BE2C (cell line): ENCODE results near the gene LTF.

Experiments used
- DNase-seq: peaks from one replicate; pipeline ENCODE4 v3.0.0-alpha.2; 2020
- H3K27me3 ChIP-seq: fragments of 250-450 bp; sonication (Bioruptor Pico); 2 replicates; pipeline ENCODE4 v1.5.1; 2020; ENCODE audit warnings: mild to moderate bottlenecking
- H3K36me3 ChIP-seq: fragments of 250-450 bp; sonication (Bioruptor Pico); 2 replicates; pipeline ENCODE4 v1.5.1; 2020; ENCODE audit warnings: mild to moderate bottlenecking
- H3K4me1 ChIP-seq: fragments of 250-450 bp; sonication (Bioruptor Pico); 2 replicates; pipeline ENCODE4 v1.5.1; 2020
- H3K4me3 ChIP-seq: 2 replicates; pipeline ENCODE4 v1.5.1; 2011; ENCODE audit warnings: low read depth, low read length
- H3K9me3 ChIP-seq: fragments of 250-450 bp; sonication (Bioruptor Pico); 2 replicates; pipeline ENCODE4 v1.5.1; 2020
- TF ChIP-seq, protein P1 (sequence below): IDR thresholded peaks from 2 replicates; pipeline ENCODE4 v1.5.1; 2012; ENCODE audit warnings: mild to moderate bottlenecking, low read depth, low read length

LTF gene

DNA sequence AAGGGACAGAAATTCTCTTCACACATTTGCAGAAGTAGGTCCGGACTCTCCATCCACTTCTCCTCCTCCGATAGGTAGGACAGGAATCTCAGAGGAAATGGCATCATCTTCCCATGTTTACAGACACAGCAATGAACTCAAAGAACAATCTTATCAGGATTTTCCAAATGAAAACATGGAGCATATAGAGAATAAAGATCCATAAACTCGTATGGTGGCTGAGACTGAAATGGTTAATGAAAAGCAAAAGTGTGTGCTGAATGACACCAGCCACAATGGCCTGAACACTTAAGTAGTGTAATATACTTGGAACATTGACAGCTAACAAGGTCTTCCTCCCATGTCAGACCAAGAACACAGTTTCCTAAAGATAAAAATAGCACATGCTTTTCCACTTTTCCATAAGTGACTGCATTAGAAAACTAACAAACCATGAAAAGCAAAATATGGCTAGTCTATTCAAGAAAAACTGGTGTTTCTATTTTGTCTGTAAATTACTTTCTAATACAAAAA lies 51.9 kb downstream of the LTF start:
- Histone ChIP-seq H3K27me3 (no peaks in the 10 kb centered on the region), H3K4me1 (no peaks in the 10 kb centered on the region), H3K36me3 (no peaks in the 10 kb centered on the region), H3K4me3 (no peak overlapping the region), H3K9me3 (no peaks in the 10 kb centered on the region)
- DNase-seq, result no peak
- TF ChIP-seq, protein P1, sequence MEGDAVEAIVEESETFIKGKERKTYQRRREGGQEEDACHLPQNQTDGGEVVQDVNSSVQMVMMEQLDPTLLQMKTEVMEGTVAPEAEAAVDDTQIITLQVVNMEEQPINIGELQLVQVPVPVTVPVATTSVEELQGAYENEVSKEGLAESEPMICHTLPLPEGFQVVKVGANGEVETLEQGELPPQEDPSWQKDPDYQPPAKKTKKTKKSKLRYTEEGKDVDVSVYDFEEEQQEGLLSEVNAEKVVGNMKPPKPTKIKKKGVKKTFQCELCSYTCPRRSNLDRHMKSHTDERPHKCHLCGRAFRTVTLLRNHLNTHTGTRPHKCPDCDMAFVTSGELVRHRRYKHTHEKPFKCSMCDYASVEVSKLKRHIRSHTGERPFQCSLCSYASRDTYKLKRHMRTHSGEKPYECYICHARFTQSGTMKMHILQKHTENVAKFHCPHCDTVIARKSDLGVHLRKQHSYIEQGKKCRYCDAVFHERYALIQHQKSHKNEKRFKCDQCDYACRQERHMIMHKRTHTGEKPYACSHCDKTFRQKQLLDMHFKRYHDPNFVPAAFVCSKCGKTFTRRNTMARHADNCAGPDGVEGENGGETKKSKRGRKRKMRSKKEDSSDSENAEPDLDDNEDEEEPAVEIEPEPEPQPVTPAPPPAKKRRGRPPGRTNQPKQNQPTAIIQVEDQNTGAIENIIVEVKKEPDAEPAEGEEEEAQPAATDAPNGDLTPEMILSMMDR, result no peak

DNA sequence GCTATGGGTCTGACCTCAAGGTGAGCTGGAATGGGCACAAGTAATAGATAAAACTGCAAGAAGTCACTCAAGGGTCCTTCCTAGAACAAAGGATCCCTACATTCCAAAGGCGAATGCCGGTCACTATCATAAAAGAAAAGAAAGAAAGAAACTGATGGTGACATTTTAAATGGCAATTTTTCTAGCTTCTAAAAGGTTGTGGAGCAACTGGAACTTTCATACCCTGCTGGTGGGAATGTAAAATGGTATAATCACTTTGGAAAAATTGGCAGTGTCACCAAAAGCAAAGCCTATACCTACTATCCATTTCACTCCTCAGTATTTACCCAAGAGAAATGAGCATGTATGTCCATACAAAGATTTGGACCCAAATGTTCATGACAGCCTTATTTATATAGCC lies 53.4 kb downstream of the LTF start:
- H3K4me3 ChIP-seq, result no peak overlapping the region
- no peaks in the 10 kb centered on the region for H3K9me3 ChIP-seq
- TF ChIP-seq, protein P1, result no peak
- no peaks in the 10 kb centered on the region for H3K27me3 ChIP-seq
- DNase-seq, result no peak
- no peaks in the 10 kb centered on the region for H3K4me1 ChIP-seq
- H3K36me3 ChIP-seq, result no peaks in the 10 kb centered on the region

DNA sequence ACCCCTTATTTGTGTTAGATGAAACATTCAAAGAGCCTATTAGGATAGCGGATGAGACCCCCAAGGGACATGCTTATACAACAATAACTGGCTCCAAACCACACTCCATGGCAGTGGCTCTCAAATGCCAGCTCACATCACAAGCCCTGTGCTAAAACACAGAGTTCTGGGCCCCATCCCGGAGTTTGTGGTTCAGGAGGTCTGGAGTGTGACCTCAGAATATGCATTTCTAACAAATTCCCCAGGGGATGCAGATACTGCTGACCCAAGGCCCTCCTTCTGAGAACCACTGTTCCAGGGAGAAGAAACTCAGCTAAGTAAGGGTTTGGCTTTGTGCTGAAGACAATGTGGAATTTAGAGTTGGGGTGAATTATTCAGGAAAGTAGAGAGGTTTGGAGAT lies 54.0 kb downstream of the LTF start:
- no peaks in the 10 kb centered on the region for H3K9me3 ChIP-seq
- no peak for DNase-seq
- H3K4me1 ChIP-seq, result no peaks in the 10 kb centered on the region
- no peak overlapping the region for H3K4me3 ChIP-seq
- no peaks in the 10 kb centered on the region for H3K27me3 ChIP-seq
- H3K36me3 ChIP-seq, result no peaks in the 10 kb centered on the region
- TF ChIP-seq, protein P1, result no peak

DNA sequence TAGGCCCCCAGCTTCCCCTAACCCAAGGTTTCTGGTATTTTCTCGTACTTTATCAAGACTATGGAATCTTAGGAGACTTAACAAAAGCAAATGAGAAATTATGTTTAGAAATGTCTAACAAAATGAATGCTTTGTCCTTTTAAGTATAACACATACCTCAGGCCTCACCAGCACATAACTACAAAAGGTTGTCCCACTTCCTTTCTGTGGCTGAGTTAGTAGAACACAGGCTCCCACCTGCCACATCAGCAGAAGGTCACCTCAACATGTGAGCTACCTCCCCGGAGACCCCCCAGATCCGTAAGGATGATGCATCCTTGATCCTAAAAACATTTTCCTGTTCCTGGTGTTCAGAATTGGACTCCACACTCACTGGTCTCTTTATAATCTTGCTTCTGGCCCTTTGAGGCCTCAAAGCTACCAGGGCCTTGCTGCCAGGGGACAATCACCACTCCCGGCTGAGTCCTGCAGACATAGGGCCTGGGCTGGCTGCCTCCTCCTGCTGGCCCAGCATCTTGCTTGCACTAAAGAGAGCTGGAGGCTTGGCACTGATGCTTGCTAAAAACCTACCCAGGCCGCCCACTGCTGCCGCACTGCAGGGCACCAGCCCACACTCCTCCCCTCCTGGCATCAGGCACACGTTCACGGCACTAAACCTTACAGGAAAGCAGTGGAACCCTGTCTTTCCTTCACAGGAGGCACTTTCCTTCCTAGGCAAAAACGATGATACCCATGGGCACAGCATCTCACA lies 54.8 kb downstream of the LTF start:
- Histone ChIP-seq H3K9me3 (no peaks in the 10 kb centered on the region), H3K4me1 (no peaks in the 10 kb centered on the region), H3K36me3 (no peaks in the 10 kb centered on the region), H3K4me3 (no peak overlapping the region), H3K27me3 (no peaks in the 10 kb centered on the region)
- TF ChIP-seq, protein P1, result no peak
- no peak for DNase-seq

DNA sequence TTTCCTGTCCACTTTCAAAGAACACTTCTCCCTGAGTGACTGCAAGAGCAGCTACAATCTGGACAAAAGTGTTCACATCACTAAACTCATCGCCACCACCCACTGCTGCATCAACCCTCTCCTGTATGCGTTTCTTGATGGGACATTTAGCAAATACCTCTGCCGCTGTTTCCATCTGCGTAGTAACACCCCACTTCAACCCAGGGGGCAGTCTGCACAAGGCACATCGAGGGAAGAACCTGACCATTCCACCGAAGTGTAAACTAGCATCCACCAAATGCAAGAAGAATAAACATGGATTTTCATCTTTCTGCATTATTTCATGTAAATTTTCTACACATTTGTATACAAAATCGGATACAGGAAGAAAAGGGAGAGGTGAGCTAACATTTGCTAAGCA lies 55.9 kb downstream of the LTF start:
- H3K4me1 ChIP-seq, result no peaks in the 10 kb centered on the region
- TF ChIP-seq, protein P1, result no peak
- no peak for DNase-seq

DNA sequence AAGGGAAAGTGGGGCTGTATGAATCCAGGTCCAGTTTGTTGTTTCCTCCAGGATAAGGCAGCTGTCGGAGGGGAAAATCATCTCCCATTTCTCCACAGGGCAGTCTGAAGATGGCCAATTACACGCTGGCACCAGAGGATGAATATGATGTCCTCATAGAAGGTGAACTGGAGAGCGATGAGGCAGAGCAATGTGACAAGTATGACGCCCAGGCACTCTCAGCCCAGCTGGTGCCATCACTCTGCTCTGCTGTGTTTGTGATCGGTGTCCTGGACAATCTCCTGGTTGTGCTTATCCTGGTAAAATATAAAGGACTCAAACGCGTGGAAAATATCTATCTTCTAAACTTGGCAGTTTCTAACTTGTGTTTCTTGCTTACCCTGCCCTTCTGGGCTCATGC lies 56.7 kb downstream of the LTF start:
- TF ChIP-seq, protein P1, result no peak
- Histone ChIP-seq H3K36me3 (no peaks in the 10 kb centered on the region), H3K4me3 (no peak overlapping the region), H3K9me3 (no peaks in the 10 kb centered on the region), H3K27me3 (no peaks in the 10 kb centered on the region), H3K4me1 (no peaks in the 10 kb centered on the region)
- DNase-seq, result no peak

More for the DNA sequence above, 55.9 kb downstream of the LTF start:
- Histone ChIP-seq H3K27me3 (no peaks in the 10 kb centered on the region), H3K36me3 (no peaks in the 10 kb centered on the region), H3K4me3 (no peak overlapping the region), H3K9me3 (no peaks in the 10 kb centered on the region)
